ENCODE measurements around the gene FAM53A.

DNA sequence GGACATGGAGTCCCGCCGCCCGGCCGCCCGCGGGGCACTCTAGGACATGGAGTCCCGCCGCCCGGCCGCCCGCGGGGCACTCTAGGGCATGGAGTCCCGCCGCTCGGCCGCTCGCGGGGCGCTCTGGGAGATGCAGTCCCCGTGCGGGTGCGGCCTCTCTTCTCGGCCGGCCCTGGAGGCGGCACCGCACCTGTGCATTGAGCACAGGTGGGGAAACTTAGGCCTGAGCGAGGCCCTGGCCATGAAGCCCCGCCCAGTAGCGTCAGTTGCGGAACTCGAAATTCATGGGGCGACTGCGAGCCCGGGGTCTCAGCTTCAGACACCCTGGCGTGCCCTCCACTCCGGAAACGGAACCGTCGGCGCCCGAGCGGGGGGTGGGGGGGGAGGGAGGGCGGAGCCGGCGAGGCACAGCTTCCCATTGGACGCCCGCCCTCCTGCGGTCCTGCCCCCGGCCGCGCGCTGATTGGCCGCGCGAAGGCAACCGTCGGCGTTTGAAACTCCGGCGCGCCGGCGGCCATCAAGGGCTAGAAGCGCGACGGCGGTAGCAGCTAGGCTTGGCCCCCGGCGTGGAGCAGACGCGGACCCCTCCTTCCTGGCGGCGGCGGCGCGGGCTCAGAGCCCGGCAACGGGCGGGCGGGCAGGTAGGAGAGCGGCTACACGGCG is 37.0 kb upstream of the FAM53A start, which contains the start of the genes TACC3 and TMEM129:
- peak; percentile 10 to 66 for TF ChIP-seq POLR2A (IDR thresholded peaks at IDR 0.05)
- TF ChIP-seq, protein P1, sequence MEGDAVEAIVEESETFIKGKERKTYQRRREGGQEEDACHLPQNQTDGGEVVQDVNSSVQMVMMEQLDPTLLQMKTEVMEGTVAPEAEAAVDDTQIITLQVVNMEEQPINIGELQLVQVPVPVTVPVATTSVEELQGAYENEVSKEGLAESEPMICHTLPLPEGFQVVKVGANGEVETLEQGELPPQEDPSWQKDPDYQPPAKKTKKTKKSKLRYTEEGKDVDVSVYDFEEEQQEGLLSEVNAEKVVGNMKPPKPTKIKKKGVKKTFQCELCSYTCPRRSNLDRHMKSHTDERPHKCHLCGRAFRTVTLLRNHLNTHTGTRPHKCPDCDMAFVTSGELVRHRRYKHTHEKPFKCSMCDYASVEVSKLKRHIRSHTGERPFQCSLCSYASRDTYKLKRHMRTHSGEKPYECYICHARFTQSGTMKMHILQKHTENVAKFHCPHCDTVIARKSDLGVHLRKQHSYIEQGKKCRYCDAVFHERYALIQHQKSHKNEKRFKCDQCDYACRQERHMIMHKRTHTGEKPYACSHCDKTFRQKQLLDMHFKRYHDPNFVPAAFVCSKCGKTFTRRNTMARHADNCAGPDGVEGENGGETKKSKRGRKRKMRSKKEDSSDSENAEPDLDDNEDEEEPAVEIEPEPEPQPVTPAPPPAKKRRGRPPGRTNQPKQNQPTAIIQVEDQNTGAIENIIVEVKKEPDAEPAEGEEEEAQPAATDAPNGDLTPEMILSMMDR (IDR thresholded peaks at IDR 0.05) = no peak
